ENCODE results near the gene ETS1.

ETS1 gene

GRCh38 chr11:128628686-128629085 lies 41.3 kb upstream of the ETS1 start:
- TF ChIP-seq CTCF (IDR thresholded peaks at IDR 0.05; ENCODE audit: low read depth, low read length, missing control alignments) = no peak
- H3K4me3 ChIP-seq (replicated peaks; ENCODE audit: low read depth, low read length) = no peak overlapping the region
- DNase-seq (ENCODE audit: extremely low read depth, low read depth) = no peak

- no peak for DNase-seq (ENCODE audit: extremely low read depth, low read depth)
- TF ChIP-seq CTCF (IDR thresholded peaks at IDR 0.05; ENCODE audit: low read depth, low read length, missing control alignments) = no peak
- no peak overlapping the region for H3K4me3 ChIP-seq (replicated peaks; ENCODE audit: low read depth, low read length)
Measured at GRCh38 chr11:128628325-128628673, 40.9 kb upstream of the ETS1 start.

- DNase-seq (ENCODE audit: extremely low read depth, low read depth) = no peak
- H3K4me3 ChIP-seq (replicated peaks; ENCODE audit: low read depth, low read length) = no peak overlapping the region
- no peak for TF ChIP-seq CTCF (IDR thresholded peaks at IDR 0.05; ENCODE audit: low read depth, low read length, missing control alignments)
Measured at GRCh38 chr11:128627666-128628324, 40.4 kb upstream of the ETS1 start.

GRCh38 chr11:128626913-128627665 lies 39.7 kb upstream of the ETS1 start:
- no peak for TF ChIP-seq CTCF (IDR thresholded peaks at IDR 0.05; ENCODE audit: low read depth, low read length, missing control alignments)
- no peak overlapping the region for H3K4me3 ChIP-seq (replicated peaks; ENCODE audit: low read depth, low read length)
- no peak for DNase-seq (ENCODE audit: extremely low read depth, low read depth)

- no peak for TF ChIP-seq CTCF (IDR thresholded peaks at IDR 0.05; ENCODE audit: low read depth, low read length, missing control alignments)
- H3K4me3 ChIP-seq (replicated peaks; ENCODE audit: low read depth, low read length) = no peak overlapping the region
- DNase-seq (ENCODE audit: extremely low read depth, low read depth) = no peak
Measured at GRCh38 chr11:128625746-128626145, 38.4 kb upstream of the ETS1 start.

GRCh38 chr11:128625326-128625725 lies 38.0 kb upstream of the ETS1 start:
- no peak overlapping the region for H3K4me3 ChIP-seq (replicated peaks; ENCODE audit: low read depth, low read length)
- no peak for DNase-seq (ENCODE audit: extremely low read depth, low read depth)
- TF ChIP-seq CTCF (IDR thresholded peaks at IDR 0.05; ENCODE audit: low read depth, low read length, missing control alignments) = no peak

Data from HFF-Myc (cell line).